GM12892 (cell line): Measurements from ENCODE around the gene CCDC116.

Experiments used
- POLR2A ChIP-seq: IDR thresholded peaks from 2 replicates; pipeline ENCODE4 v1.6.1; 2011; ENCODE audit warnings: low read depth, low read length, control low read depth
- POLR2AphosphoS5 ChIP-seq: IDR thresholded peaks from 2 replicates; pipeline ENCODE4 v1.6.1; 2011; ENCODE audit warnings: low read depth, low read length, control low read depth

DNA sequence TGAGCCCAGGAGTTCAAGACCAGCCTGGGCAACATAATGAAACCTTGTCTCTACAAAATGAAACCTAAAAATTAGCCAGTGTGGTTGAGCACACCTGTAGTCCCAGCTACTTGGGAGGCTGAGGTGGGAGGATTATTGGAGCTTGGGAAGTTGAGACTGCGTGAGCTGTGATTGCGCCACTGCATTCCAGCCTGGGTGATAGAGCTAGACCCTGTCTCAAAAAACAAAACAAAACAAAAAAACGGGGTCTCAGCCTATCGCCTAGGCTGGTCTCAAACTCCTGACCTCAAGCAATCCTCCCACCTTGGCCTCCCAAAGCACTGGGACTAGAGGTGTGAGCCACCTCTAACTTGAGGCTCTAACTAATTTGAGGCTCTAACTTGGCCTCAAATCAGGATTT, 46.8 kb downstream of the CCDC116 start:
- no peak for TF ChIP-seq POLR2A
- no peak for TF ChIP-seq POLR2AphosphoS5
